GM18511 (cell line): ENCODE results near the gene GRAMD2B.
"Not testable (repeated sequence)": the region's sequence is repeated elsewhere in the genome, so short reads cannot be mapped to it uniquely, and the experiment has no call there.

Experiments used
- ATAC-seq: cut with Tn5 transposase; IDR thresholded peaks from one replicate; pipeline ENCODE4 v1.9.1; 2021; ENCODE audit warnings: mild to moderate bottlenecking, moderate library complexity; ENCODE audit not compliant: unreplicated experiment

Gene GRAMD2B

GRCh38 chr5:126422994-126423788 lies at the start of gene GRAMD2B:
Gene GRAMD2B (plus strand): TSS chr5:126423409. CDS start chr5:126423607, 198 bp downstream.
- peak; percentile 91 for ATAC-seq

GRCh38 chr5:126374109-126374416 lies 49.1 kb upstream of the GRAMD2B start:
- ATAC-seq, result no peak

GRCh38 chr5:126376443-126376842 lies 46.8 kb upstream of the GRAMD2B start:
- ATAC-seq, result no peak

- ATAC-seq, result no peak
Measured at GRCh38 chr5:126377424-126377823, 45.8 kb upstream of the GRAMD2B start.

- ATAC-seq, result not testable (repeated sequence)
Measured at GRCh38 chr5:126380316-126380715, 42.9 kb upstream of the GRAMD2B start.

- no peak for ATAC-seq
Measured at GRCh38 chr5:126383246-126383645, 40.0 kb upstream of the GRAMD2B start.

GRCh38 chr5:126383776-126384175 lies 39.4 kb upstream of the GRAMD2B start:
- ATAC-seq, result no peak

GRCh38 chr5:126384985-126385384 lies 38.2 kb upstream of the GRAMD2B start:
- ATAC-seq, result no peak

GRCh38 chr5:126385524-126386502 lies 37.4 kb upstream of the GRAMD2B start:
- ATAC-seq, result no peak

- ATAC-seq, result no peak
Measured at GRCh38 chr5:126389179-126389578, 34.0 kb upstream of the GRAMD2B start.

- ATAC-seq, result no peak
Measured at GRCh38 chr5:126390051-126390450, 33.2 kb upstream of the GRAMD2B start.

GRCh38 chr5:126391386-126391785 lies 31.8 kb upstream of the GRAMD2B start:
- ATAC-seq, result no peak

- ATAC-seq, result no peak
Measured at GRCh38 chr5:126394211-126394788, 28.9 kb upstream of the GRAMD2B start.

GRCh38 chr5:126395198-126395597 lies 28.0 kb upstream of the GRAMD2B start:
- no peak for ATAC-seq

- ATAC-seq, result no peak
Measured at GRCh38 chr5:126395605-126396004, 27.6 kb upstream of the GRAMD2B start.

GRCh38 chr5:126396721-126397120 lies 26.5 kb upstream of the GRAMD2B start:
- peak; percentile 71 for ATAC-seq

- no peak for ATAC-seq
Measured at GRCh38 chr5:126398791-126399190, 24.4 kb upstream of the GRAMD2B start.

- no peak for ATAC-seq
Measured at GRCh38 chr5:126400621-126401251, 22.5 kb upstream of the GRAMD2B start.

- ATAC-seq, result no peak
Measured at GRCh38 chr5:126402621-126403555, 20.3 kb upstream of the GRAMD2B start.

- no peak for ATAC-seq
Measured at GRCh38 chr5:126403876-126404275, 19.3 kb upstream of the GRAMD2B start.
